HepG2 (cell line): ENCODE measurements around the gene TJAP1. TPM values are rescaled to one million over a fixed set of nuclear protein-coding genes. Genes with fewer than 3 reads are reported as not detected.
A peak's percentile ranks its signal among the peaks of the same experiment; 100 is the strongest.

ENCODE experiments used
- ZNF17 ChIP-seq: sonication (generic); formaldehyde crosslinking; IDR thresholded peaks from 2 replicates; pipeline ENCODE4 v1.5.0; 2020; ENCODE audit warnings: mild to moderate bottlenecking, missing genetic modification reagents
- ZNF430 ChIP-seq: sonication (generic); formaldehyde crosslinking; IDR thresholded peaks from 2 replicates; pipeline ENCODE4 v1.9.0; 2021; ENCODE audit warnings: mild to moderate bottlenecking, missing genetic modification reagents
- polyA plus RNA-seq, 8 experiments: library from polyadenylated mRNA; depleted of rRNA in 3 of 8; stranded (reverse) in 7 of 8; unstranded in 1 of 8; fragments of >200 nt; fragmentation: Illumina TruSeq in 4 of 8; extraction: Trizol in 4 of 8; gene quantifications; 2 replicates each; pipeline versions ENCODE4 v1.2.1 to v1.2.3, GENCODE V29; 2011 to 2016; ENCODE audit warnings: low read depth in 4 of 8, missing spikeins in 1 of 8, mixed read lengths in 1 of 8; ENCODE audit not compliant: insufficient read depth in 1 of 8
- total RNA-seq, 5 experiments: library from RNA; depleted of rRNA; stranded (reverse); fragments of >200 nt; fragmentation: Illumina TruSeq; extraction: Trizol; gene quantifications; 2 replicates each; pipeline ENCODE4 v1.2.3, GENCODE V29; 2016; ENCODE audit warnings: low read depth in 1 of 5
- TF ChIP-seq, protein P1 (sequence below): sonication (generic); formaldehyde crosslinking; IDR thresholded peaks from 2 replicates; pipeline ENCODE4 v1.5.1; 2020; ENCODE audit warnings: mild to moderate bottlenecking, missing genetic modification reagents, moderate library complexity
- TF ChIP-seq, protein P2 (sequence below): sonication (generic); formaldehyde crosslinking; conservative IDR thresholded peaks from 2 replicates; pipeline ENCODE4 v1.5.0; 2020; ENCODE audit warnings: missing genetic modification reagents
- TF ChIP-seq, protein P3 (sequence below): sonication (generic); formaldehyde crosslinking; IDR thresholded peaks from 2 replicates; pipeline ENCODE4 v1.4.0; 2020; ENCODE audit warnings: mild to moderate bottlenecking, missing genetic modification reagents, borderline replicate concordance

TJAP1 gene
- total and polyA plus RNA-seq, 2 of the 13 experiments (the other 11 are each of a cell fraction or from before 2014, with no cell fraction given), result 15.7 to 41.6 TPM

DNA sequence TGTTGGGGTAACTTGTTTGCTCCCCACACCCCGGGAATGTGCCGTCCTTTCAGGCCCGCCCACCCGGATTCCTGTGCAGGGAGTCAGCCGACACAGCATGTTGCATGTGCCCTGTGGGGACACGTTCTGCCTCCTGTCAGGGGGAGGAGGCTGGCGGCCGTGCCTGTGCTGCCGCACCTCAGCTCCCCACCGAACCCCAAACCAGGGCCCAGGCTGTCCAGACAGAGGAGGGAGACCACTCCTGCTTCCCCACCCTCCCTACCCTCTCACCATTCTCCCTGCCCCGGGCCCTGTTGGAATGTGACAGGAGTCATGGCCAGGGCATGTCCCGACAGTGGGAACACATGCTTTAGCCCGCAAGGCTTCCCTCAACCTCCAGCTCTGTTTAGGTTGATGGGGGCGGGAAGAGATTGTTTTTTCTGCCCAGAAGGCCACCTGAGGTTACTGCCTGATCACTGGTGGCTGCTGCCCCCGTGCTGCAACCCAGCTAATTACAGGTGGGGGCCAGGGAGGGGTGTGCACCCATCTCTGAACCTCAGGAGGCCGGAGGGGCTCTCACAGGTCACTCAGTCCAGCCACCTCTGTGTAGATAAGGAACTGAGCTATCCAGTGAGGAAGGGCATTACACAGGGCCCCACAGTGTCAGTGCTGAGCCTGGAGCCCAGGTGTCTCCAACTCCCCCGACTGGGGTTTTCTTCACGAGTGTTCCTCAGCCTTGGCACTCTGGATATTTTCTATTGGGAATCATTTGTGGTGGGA, 19.2 kb downstream of the TJAP1 start (continued):
- TF ChIP-seq, protein P1, sequence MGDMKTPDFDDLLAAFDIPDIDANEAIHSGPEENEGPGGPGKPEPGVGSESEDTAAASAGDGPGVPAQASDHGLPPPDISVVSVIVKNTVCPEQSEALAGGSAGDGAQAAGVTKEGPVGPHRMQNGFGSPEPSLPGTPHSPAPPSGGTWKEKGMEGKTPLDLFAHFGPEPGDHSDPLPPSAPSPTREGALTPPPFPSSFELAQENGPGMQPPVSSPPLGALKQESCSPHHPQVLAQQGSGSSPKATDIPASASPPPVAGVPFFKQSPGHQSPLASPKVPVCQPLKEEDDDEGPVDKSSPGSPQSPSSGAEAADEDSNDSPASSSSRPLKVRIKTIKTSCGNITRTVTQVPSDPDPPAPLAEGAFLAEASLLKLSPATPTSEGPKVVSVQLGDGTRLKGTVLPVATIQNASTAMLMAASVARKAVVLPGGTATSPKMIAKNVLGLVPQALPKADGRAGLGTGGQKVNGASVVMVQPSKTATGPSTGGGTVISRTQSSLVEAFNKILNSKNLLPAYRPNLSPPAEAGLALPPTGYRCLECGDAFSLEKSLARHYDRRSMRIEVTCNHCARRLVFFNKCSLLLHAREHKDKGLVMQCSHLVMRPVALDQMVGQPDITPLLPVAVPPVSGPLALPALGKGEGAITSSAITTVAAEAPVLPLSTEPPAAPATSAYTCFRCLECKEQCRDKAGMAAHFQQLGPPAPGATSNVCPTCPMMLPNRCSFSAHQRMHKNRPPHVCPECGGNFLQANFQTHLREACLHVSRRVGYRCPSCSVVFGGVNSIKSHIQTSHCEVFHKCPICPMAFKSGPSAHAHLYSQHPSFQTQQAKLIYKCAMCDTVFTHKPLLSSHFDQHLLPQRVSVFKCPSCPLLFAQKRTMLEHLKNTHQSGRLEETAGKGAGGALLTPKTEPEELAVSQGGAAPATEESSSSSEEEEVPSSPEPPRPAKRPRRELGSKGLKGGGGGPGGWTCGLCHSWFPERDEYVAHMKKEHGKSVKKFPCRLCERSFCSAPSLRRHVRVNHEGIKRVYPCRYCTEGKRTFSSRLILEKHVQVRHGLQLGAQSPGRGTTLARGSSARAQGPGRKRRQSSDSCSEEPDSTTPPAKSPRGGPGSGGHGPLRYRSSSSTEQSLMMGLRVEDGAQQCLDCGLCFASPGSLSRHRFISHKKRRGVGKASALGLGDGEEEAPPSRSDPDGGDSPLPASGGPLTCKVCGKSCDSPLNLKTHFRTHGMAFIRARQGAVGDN (CRISPR knock-in tag), result peak; percentile 84
- TF ChIP-seq ZNF17, result no peak
- TF ChIP-seq, protein P2, sequence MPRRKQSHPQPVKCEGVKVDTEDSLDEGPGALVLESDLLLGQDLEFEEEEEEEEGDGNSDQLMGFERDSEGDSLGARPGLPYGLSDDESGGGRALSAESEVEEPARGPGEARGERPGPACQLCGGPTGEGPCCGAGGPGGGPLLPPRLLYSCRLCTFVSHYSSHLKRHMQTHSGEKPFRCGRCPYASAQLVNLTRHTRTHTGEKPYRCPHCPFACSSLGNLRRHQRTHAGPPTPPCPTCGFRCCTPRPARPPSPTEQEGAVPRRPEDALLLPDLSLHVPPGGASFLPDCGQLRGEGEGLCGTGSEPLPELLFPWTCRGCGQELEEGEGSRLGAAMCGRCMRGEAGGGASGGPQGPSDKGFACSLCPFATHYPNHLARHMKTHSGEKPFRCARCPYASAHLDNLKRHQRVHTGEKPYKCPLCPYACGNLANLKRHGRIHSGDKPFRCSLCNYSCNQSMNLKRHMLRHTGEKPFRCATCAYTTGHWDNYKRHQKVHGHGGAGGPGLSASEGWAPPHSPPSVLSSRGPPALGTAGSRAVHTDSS (CRISPR knock-in tag), result no peak
- peak; percentile 26; the same call in 1 of the 2 replicates for TF ChIP-seq ZNF430 (CRISPR knock-in tag)
- TF ChIP-seq, protein P3, sequence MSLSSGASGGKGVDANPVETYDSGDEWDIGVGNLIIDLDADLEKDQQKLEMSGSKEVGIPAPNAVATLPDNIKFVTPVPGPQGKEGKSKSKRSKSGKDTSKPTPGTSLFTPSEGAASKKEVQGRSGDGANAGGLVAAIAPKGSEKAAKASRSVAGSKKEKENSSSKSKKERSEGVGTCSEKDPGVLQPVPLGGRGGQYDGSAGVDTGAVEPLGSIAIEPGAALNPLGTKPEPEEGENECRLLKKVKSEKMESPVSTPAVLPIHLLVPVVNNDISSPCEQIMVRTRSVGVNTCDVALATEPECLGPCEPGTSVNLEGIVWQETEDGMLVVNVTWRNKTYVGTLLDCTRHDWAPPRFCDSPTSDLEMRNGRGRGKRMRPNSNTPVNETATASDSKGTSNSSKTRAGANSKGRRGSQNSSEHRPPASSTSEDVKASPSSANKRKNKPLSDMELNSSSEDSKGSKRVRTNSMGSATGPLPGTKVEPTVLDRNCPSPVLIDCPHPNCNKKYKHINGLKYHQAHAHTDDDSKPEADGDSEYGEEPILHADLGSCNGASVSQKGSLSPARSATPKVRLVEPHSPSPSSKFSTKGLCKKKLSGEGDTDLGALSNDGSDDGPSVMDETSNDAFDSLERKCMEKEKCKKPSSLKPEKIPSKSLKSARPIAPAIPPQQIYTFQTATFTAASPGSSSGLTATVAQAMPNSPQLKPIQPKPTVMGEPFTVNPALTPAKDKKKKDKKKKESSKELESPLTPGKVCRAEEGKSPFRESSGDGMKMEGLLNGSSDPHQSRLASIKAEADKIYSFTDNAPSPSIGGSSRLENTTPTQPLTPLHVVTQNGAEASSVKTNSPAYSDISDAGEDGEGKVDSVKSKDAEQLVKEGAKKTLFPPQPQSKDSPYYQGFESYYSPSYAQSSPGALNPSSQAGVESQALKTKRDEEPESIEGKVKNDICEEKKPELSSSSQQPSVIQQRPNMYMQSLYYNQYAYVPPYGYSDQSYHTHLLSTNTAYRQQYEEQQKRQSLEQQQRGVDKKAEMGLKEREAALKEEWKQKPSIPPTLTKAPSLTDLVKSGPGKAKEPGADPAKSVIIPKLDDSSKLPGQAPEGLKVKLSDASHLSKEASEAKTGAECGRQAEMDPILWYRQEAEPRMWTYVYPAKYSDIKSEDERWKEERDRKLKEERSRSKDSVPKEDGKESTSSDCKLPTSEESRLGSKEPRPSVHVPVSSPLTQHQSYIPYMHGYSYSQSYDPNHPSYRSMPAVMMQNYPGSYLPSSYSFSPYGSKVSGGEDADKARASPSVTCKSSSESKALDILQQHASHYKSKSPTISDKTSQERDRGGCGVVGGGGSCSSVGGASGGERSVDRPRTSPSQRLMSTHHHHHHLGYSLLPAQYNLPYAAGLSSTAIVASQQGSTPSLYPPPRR (CRISPR knock-in tag), result no peak
- TF ChIP-seq, all 625 proteins: peak for 159
